Activated CD8-positive, alpha-beta memory T cell treated with anti-CD3 and anti-CD28 coated beads, Interleukin-2, amount 50 U/mL, for 48 hours (primary cell): ENCODE results near the gene PHACTR1.

Source experiments
- DNase-seq: peaks from one replicate; pipeline ENCODE4 v3.0.0-alpha.2; 2020

The PHACTR1 gene

GRCh38 chr6:12958052-12958706 lies 241.6 kb downstream of the PHACTR1 start:
- no peak for DNase-seq

GRCh38 chr6:12961761-12962160 lies 245.2 kb downstream of the PHACTR1 start:
- DNase-seq, result no peak

- DNase-seq, result no peak
These were observed 246.0 kb downstream of the PHACTR1 start for GRCh38 chr6:12962529-12962928.

GRCh38 chr6:12962987-12963386 lies 246.4 kb downstream of the PHACTR1 start:
- no peak for DNase-seq

- no peak for DNase-seq
These were observed 247.0 kb downstream of the PHACTR1 start for GRCh38 chr6:12963567-12963966.

GRCh38 chr6:12967686-12968085 lies 251.1 kb downstream of the PHACTR1 start:
- DNase-seq, result no peak

- no peak for DNase-seq
These were observed 251.7 kb downstream of the PHACTR1 start for GRCh38 chr6:12968290-12968689.

- no peak for DNase-seq
These were observed 252.4 kb downstream of the PHACTR1 start for GRCh38 chr6:12968839-12969558.

- DNase-seq, result no peak
These were observed 253.4 kb downstream of the PHACTR1 start for GRCh38 chr6:12969966-12970365.

GRCh38 chr6:12973386-12973785 lies 256.8 kb downstream of the PHACTR1 start:
- DNase-seq, result no peak

GRCh38 chr6:12974551-12974950 lies 258.0 kb downstream of the PHACTR1 start:
- DNase-seq, result no peak

GRCh38 chr6:12976366-12976765 lies 259.8 kb downstream of the PHACTR1 start:
- no peak for DNase-seq

- no peak for DNase-seq
These were observed 260.6 kb downstream of the PHACTR1 start for GRCh38 chr6:12977206-12977605.

- no peak for DNase-seq
These were observed 261.2 kb downstream of the PHACTR1 start for GRCh38 chr6:12977806-12978205.

GRCh38 chr6:12980741-12981140 lies 264.2 kb downstream of the PHACTR1 start:
- no peak for DNase-seq

GRCh38 chr6:12984776-12985175 lies 268.2 kb downstream of the PHACTR1 start:
- DNase-seq, result no peak

- DNase-seq, result no peak
These were observed 271.2 kb downstream of the PHACTR1 start for GRCh38 chr6:12987783-12988182.

- no peak for DNase-seq
These were observed 273.6 kb downstream of the PHACTR1 start for GRCh38 chr6:12990162-12990561.

- no peak for DNase-seq
These were observed 274.9 kb downstream of the PHACTR1 start for GRCh38 chr6:12991435-12991834.

GRCh38 chr6:12992770-12993169 lies 276.2 kb downstream of the PHACTR1 start:
- DNase-seq, result no peak

- DNase-seq, result no peak
These were observed 276.8 kb downstream of the PHACTR1 start for GRCh38 chr6:12993283-12993898.

GRCh38 chr6:12995419-12995818 lies 278.9 kb downstream of the PHACTR1 start:
- no peak for DNase-seq

- no peak for DNase-seq
These were observed 284.0 kb downstream of the PHACTR1 start for GRCh38 chr6:13000537-13000936.

- DNase-seq, result no peak
These were observed 285.4 kb downstream of the PHACTR1 start for GRCh38 chr6:13001927-13002326.
